AG04449 (cell line): ENCODE data around the gene KCNQ1OT1.

Experiments
- CTCF ChIA-PET: fragments of 350-600 bp; formaldehyde crosslinking; extraction: SDS; loops from one replicate; lab custom pipeline; 2021; ENCODE audit warnings: antibody characterized with exemption; lab: Yijun Ruan, JAX
- POLR2A ChIA-PET: fragments of 400-600, 350-600 bp; formaldehyde crosslinking; extraction: SDS; loops from one replicate; lab custom pipeline; 2020; ENCODE audit warnings: antibody characterized with exemption, inconsistent platforms; lab: Yijun Ruan, JAX
- DNase-seq: peaks from one replicate; pipeline ENCODE4 v3.0.0-alpha.2; 2010; ENCODE audit warnings: low read depth, low spot score
- H3K4me3 ChIP-seq: 2 replicates; pipeline ENCODE4 v1.5.1; 2011; ENCODE audit warnings: low read depth, mild to moderate bottlenecking, control low read depth, low read length
- CTCF ChIP-seq: IDR thresholded peaks from one replicate; pipeline ENCODE4 v1.5.1; 2011; ENCODE audit warnings: mild to moderate bottlenecking, moderate library complexity, low read length, control low read depth, inconsistent platforms; ENCODE audit not compliant: insufficient read depth; ENCODE audit errors: missing control alignments

The KCNQ1OT1 gene

GRCh38 chr11:2732940-2733628 lies 33.3 kb upstream of the KCNQ1OT1 start:
- POLR2A ChIA-PET = no interaction called here
- no peak overlapping the region for H3K4me3 ChIP-seq
- CTCF ChIA-PET = no interaction called here
- TF ChIP-seq CTCF = no peak
- DNase-seq = no peak

- H3K4me3 ChIP-seq = no peak overlapping the region
- ChIA-PET CTCF (no interaction called here), POLR2A (no interaction called here)
- TF ChIP-seq CTCF = no peak
- no peak for DNase-seq
Measured at GRCh38 chr11:2732261-2732939, 32.6 kb upstream of the KCNQ1OT1 start.

- TF ChIP-seq CTCF = no peak
- ChIA-PET POLR2A (no interaction called here), CTCF (no interaction called here)
- no peak for DNase-seq
- H3K4me3 ChIP-seq = no peak overlapping the region
Measured at GRCh38 chr11:2731130-2732125, 31.6 kb upstream of the KCNQ1OT1 start.

- POLR2A ChIA-PET = no interaction called here
- CTCF ChIA-PET = interaction anchor here (1.2 kb wide), 1 partner anchor 157 kb away, joined by 4 read pairs; no protein-coding TSS in a partner anchor
- H3K4me3 ChIP-seq = no peak overlapping the region
- no peak for DNase-seq
- no peak for TF ChIP-seq CTCF
Measured at GRCh38 chr11:2730272-2731129, 30.7 kb upstream of the KCNQ1OT1 start.

- H3K4me3 ChIP-seq = no peak overlapping the region
- no peak for TF ChIP-seq CTCF
- no peak for DNase-seq
- POLR2A ChIA-PET = no interaction called here
- CTCF ChIA-PET = interaction anchor here (1.2 kb wide), 1 partner anchor 158 kb away, joined by 4 read pairs; no protein-coding TSS in a partner anchor
Measured at GRCh38 chr11:2729841-2730240, 30.0 kb upstream of the KCNQ1OT1 start.
